Right lobe of liver (tissue), 6 donors: ENCODE measurements around the gene FAM3B. TPM values are rescaled to one million over a fixed set of nuclear protein-coding genes. Genes with fewer than 3 reads are reported as not detected.

Experiments
- ATAC-seq, 4 donors: fragments of 200-7000 bp; cut with Tn5 transposase; one replicate each; pipeline ENCODE4 v1.9.1; 2020; ENCODE audit warnings: mild to moderate bottlenecking in 4 of 4, moderate library complexity in 4 of 4
- DNase-seq, 3 donors: peaks; one replicate each; pipeline ENCODE4 v3.0.0-alpha.2; 2020
- H3K27ac ChIP-seq, 3 donors: fragments of 200-600 bp; one replicate each; pipeline ENCODE4 v1.8.0; 2022
- H3K27me3 ChIP-seq, 2 donors: fragments of 200-600 bp; one replicate each; pipeline ENCODE4 v1.8.0; 2022
- H3K36me3 ChIP-seq, 4 donors: fragments of 200-600 bp; sonication (generic) in 1 of 4; one replicate each; pipeline versions ENCODE4 v1.5.1 to v1.8.0; 2017 to 2022; ENCODE audit warnings: control low read depth in 1 of 4
- H3K4me1 ChIP-seq, 4 donors: fragments of 200-600 bp; sonication (generic) in 1 of 4; one replicate each; pipeline versions ENCODE4 v1.5.1 to v1.8.0; 2017 to 2022; ENCODE audit warnings: control low read depth in 1 of 4
- H3K4me3 ChIP-seq, 3 donors: fragments of 200-600 bp; one replicate each; pipeline ENCODE4 v1.8.0; 2022
- H3K9me3 ChIP-seq, 4 donors: fragments of 200-600 bp; sonication (generic) in 1 of 4; one replicate each; pipeline versions ENCODE4 v1.5.1 to v1.8.0; 2017 to 2022; ENCODE audit warnings: control low read depth in 1 of 4
- POLR2A ChIP-seq: fragments of 450-650 bp; IDR thresholded peaks from one replicate; pipeline ENCODE4 v1.6.1; 2017; ENCODE audit warnings: antibody characterized with exemption, mild to moderate bottlenecking
- WGBS: methylation state at CpG from one replicate; pipeline ENCODE4 v1.1.6; 2018; ENCODE audit warnings: low coverage, low lambda C conversion rate; ENCODE audit not compliant: insufficient coverage; ENCODE audit errors: missing lambda C conversion rate; 5-methylcytosine and 5-hydroxymethylcytosine counted together
- intact Hi-C, 2 donors: fragments of 100-400 bp; cut with DNase I; formaldehyde crosslinking; loops; one replicate each; pipeline versions ENCODE4 v1.11.2 to v1.14.1; 2022
- total RNA-seq, 6 experiments: library from RNA; depleted of rRNA in 2 of 6; stranded (reverse); fragments of >200 nt in 2 of 6; fragmentation: NEBNext Ultra II Directional in 3 of 6; extraction: Animal tissue kit (Norgen Biotek cat#: 25700) in 3 of 6; gene quantifications; one replicate each; pipeline versions ENCODE4 v1.1.0 to v1.2.4, GENCODE V29; 2016 to 2023
- TF ChIP-seq, protein P1 (sequence below), 4 donors: fragments of 200-600 bp in 3 of 4; fragments of 450-650 bp in 1 of 4; IDR thresholded peaks; one replicate each; pipeline versions ENCODE4 v1.5.1 to v1.8.0; 2016 to 2022; ENCODE audit warnings: antibody characterized with exemption in 4 of 4, mild to moderate bottlenecking in 2 of 4
- donor health status: DM: no; HTN: yes; CAD: no.
- donor health status: DM: no; HTN: no; CAD: no.
- donor health status: DM: no; HTN: no; CAD: no.
- donor health status: DM: no; HTN: yes; CAD: no.
- donor health status: DM: no; HTN: yes; CAD: no.

Gene FAM3B
- total RNA-seq, 6 experiments from 2014 or later, result 0.49 to 0.95 (median 0.76) TPM; not detected in 2

DNA sequence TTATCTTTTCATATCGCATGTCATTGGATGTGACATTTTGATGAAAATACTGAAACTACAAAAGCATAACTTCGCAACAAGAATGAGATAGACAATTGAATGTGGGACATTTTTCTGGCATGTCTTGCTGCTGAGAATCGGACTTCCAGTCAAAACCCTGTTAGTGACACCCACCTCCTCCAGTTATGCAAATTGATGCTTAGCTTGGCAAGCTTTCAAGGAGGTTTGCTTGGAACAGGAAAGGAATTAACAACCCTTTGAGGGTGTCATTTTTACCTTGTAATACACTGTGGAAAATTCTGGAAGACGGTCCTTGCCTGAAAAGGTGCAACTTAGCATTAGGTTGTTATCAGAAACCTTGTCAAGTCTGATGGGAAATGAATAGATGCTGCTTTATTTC lies 38.8 kb upstream of the FAM3B start:
- Histone ChIP-seq H3K27ac (no peak overlapping the region), H3K4me3 (no peak overlapping the region), H3K27me3 (no peaks in the 10 kb centered on the region), H3K4me1 (no peaks in the 10 kb centered on the region), H3K9me3 (no peaks in the 10 kb centered on the region), H3K36me3 (no peaks in the 10 kb centered on the region)
- ATAC-seq, result no peak
- no peak for DNase-seq
- no peak for TF ChIP-seq POLR2A
- TF ChIP-seq, protein P1, sequence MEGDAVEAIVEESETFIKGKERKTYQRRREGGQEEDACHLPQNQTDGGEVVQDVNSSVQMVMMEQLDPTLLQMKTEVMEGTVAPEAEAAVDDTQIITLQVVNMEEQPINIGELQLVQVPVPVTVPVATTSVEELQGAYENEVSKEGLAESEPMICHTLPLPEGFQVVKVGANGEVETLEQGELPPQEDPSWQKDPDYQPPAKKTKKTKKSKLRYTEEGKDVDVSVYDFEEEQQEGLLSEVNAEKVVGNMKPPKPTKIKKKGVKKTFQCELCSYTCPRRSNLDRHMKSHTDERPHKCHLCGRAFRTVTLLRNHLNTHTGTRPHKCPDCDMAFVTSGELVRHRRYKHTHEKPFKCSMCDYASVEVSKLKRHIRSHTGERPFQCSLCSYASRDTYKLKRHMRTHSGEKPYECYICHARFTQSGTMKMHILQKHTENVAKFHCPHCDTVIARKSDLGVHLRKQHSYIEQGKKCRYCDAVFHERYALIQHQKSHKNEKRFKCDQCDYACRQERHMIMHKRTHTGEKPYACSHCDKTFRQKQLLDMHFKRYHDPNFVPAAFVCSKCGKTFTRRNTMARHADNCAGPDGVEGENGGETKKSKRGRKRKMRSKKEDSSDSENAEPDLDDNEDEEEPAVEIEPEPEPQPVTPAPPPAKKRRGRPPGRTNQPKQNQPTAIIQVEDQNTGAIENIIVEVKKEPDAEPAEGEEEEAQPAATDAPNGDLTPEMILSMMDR (IDR thresholded peaks at IDR 0.05), result no peak
- intact Hi-C loops, result no loop called here
- WGBS, result 66% methylated on average over 4 of the region's 4 CpGs

DNA sequence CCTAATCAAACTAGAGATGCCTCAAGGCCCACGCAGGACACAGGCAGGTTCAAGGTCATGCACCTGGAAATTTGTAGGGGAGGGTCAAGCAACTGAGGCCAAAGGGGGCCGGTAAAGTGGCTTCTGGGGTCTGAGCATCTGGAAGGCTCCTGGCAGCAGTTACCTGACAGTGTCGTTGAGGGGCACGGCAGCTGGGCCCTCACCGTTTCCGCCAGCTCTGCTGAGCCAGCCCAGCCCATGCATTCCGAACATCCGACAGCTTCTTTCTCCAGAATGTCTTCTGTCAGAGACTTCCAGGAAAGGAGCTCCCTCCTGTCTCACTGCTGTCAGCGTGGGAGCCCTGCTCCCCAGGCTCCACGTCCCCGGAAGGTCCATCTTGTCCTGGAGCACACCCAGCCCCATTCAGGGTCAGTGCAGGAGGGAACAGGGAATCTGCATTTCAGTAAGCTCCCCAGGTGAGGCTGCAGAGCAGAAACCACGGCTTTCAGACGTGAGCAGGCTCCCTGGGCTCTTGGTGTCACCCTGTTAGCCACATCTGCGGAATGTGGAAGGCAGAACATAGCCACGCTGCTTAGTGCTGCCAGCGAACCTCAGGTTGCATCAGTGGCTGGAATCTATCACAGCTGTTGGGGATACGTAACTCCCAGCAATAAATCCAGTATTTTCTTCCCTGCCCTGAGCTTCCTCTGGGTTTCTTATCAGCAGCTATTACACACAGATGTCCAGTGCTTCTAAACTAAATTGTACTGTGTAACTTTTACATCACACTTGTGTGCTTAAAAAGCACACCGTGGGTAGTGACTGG lies 36.3 kb upstream of the FAM3B start:
- no peaks in the 10 kb centered on the region for H3K4me1 ChIP-seq
- intact Hi-C loops, result loop anchor here in 1 of 2 donors (10.0 kb wide), 1 partner anchor 174 kb away; no protein-coding TSS in a partner anchor
- H3K9me3 ChIP-seq, result no peaks in the 10 kb centered on the region
- no peaks in the 10 kb centered on the region for H3K36me3 ChIP-seq
- TF ChIP-seq POLR2A, result no peak
- TF ChIP-seq, protein P1 (IDR thresholded peaks at IDR 0.05), result no peak
- DNase-seq (no peak), ATAC-seq (no peak)
- no peak overlapping the region for H3K4me3 ChIP-seq
- H3K27me3 ChIP-seq, result no peaks in the 10 kb centered on the region
- 23% methylated on average over 3 of the region's 18 CpGs for WGBS
- no peak overlapping the region for H3K27ac ChIP-seq

DNA sequence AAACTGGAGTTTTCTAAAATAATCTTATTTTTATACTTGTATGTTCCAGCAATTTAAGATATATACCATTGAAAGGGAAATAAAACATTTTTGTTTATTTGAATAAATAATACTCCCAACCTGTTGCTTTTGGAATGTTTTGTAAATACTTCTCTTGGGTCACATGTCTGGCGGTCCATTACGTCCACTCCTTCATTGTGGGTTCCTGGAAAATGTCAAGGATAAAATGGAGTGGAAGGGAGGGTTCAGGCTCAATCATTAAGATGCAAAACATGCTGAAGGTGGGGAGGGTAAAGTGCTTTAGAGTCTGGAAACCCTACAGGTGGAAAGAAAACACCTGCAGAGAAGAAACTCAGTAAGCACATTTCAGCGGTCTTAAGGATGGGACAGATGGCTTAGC lies 34.2 kb upstream of the FAM3B start:
- H3K27me3 ChIP-seq, result no peaks in the 10 kb centered on the region
- H3K27ac ChIP-seq, result no peak overlapping the region
- 32% methylated on average over 3 of the region's 3 CpGs for WGBS
- no peak overlapping the region for H3K4me3 ChIP-seq
- intact Hi-C loops, result loop anchor here in 1 of 2 donors (10.0 kb wide), 1 partner anchor 172 kb away; no protein-coding TSS in a partner anchor
- H3K9me3 ChIP-seq, result no peaks in the 10 kb centered on the region
- H3K4me1 ChIP-seq, result no peaks in the 10 kb centered on the region
- TF ChIP-seq POLR2A, result no peak
- TF ChIP-seq, protein P1 (IDR thresholded peaks at IDR 0.05), result no peak
- DNase-seq (no peak), ATAC-seq (no peak)
- no peaks in the 10 kb centered on the region for H3K36me3 ChIP-seq

DNA sequence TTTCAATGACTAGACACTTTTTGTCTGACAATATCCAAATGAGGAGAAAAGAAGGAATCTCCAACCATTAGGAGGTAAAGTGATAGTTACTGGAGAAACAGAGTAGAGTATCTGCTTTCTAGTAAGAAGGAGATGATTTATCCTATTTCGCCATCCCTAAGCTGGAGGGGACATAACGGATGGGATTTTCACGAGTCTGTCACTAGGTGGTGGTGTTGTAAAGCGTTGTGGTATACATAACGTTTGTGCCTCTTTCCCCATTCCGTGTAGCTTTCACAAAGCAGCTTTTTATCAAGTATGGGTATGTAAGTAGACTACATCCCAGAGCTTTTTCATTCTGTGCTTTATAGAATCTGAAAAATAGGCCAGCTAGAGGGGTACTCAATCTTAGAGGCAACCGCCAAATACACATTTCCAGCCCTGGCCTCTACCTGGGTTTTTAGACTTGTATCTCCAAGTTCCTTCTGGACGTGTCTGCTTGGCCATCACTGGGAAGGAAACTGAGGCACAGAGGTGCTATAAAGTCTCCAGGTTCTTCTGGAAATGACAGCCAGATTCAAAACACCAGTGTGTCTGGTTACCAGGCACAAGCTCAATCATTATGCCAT lies 33.3 kb upstream of the FAM3B start:
- no peaks in the 10 kb centered on the region for H3K9me3 ChIP-seq
- WGBS, result 11% methylated on average over 8 of the region's 8 CpGs
- intact Hi-C loops, result loop anchor here in 1 of 2 donors (10.0 kb wide), 1 partner anchor 171 kb away; no protein-coding TSS in a partner anchor
- H3K27me3 ChIP-seq, result no peaks in the 10 kb centered on the region
- no peaks in the 10 kb centered on the region for H3K4me1 ChIP-seq
- peak in 1 of 3 donors; percentile 64 for DNase-seq
- H3K36me3 ChIP-seq, result no peaks in the 10 kb centered on the region
- ATAC-seq, result peak; percentile 97 to 100 (median 99)
- no peak overlapping the region for H3K4me3 ChIP-seq
- H3K27ac ChIP-seq, result no peak overlapping the region
- TF ChIP-seq, protein P1 (IDR thresholded peaks at IDR 0.05), result peak; percentile 78 to 88 (median 80)
- TF ChIP-seq POLR2A, result no peak
